GM12873 (cell line): ENCODE measurements around the gene CTDSPL2.

Experiments
- TF ChIP-seq, protein P1 (sequence below): IDR thresholded peaks from 2 replicates; pipeline ENCODE4 v1.5.1; 2012; ENCODE audit warnings: low read depth, mild to moderate bottlenecking, moderate library complexity, low read length, control low read depth; ENCODE audit not compliant: insufficient read depth; ENCODE audit errors: missing control alignments

The CTDSPL2 gene

DNA sequence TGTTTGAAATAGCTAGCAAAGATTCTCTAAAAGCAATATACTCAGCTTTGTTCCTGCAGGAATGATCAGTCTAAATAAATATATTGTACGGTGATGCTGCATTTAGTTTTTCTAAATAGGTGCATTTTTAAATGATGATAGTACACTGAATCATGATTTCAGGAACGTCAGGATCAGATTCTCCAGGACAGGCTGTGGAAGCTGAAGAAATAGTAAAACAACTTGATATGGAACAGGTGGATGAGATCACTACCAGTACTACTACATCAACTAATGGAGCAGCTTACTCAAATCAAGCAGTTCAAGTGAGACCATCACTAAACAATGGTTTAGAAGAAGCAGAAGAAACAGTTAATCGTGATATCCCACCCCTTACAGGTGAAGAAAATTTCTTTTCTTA lies 63.2 kb downstream of the CTDSPL2 start:
- TF ChIP-seq, protein P1, sequence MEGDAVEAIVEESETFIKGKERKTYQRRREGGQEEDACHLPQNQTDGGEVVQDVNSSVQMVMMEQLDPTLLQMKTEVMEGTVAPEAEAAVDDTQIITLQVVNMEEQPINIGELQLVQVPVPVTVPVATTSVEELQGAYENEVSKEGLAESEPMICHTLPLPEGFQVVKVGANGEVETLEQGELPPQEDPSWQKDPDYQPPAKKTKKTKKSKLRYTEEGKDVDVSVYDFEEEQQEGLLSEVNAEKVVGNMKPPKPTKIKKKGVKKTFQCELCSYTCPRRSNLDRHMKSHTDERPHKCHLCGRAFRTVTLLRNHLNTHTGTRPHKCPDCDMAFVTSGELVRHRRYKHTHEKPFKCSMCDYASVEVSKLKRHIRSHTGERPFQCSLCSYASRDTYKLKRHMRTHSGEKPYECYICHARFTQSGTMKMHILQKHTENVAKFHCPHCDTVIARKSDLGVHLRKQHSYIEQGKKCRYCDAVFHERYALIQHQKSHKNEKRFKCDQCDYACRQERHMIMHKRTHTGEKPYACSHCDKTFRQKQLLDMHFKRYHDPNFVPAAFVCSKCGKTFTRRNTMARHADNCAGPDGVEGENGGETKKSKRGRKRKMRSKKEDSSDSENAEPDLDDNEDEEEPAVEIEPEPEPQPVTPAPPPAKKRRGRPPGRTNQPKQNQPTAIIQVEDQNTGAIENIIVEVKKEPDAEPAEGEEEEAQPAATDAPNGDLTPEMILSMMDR = no peak

DNA sequence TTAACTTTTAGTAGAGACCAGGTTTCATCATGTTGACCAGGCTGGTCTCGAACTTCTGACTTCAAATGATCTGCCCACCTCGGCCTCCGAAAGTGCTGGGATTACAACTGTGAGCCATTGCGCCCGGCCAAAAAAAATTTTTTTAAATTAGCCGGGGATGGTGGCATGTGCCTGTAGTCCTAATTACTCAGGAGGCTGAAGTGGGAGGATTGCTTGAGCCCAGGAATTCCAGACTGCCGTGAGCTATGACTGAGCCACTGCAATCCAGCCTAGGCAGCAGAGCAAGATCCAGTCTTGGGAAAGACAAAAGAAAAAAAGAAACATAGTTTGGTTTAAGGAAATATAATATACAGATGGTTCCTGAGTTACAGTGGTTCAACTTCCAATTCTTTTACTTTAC lies 64.6 kb downstream of the CTDSPL2 start:
- TF ChIP-seq, protein P1 = no peak

DNA sequence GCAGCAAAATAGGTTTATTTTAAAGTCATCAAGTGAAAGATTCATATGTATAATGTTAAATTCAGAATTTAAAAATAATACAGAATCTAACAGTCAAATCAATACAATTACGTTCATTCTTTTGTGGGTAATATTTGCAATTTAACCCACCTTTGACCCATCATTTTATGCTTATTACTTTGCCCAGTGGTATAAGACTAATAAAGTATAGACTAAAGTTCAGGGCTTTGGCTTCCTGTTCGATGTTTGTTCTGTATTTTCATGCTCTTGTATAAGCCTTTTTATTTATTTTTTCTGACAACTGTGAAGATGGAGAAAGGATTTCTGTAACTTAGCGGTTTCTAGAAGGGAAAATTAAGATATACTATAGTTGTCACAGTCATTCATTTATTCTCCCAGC lies 65.2 kb downstream of the CTDSPL2 start:
- TF ChIP-seq, protein P1 = no peak

DNA sequence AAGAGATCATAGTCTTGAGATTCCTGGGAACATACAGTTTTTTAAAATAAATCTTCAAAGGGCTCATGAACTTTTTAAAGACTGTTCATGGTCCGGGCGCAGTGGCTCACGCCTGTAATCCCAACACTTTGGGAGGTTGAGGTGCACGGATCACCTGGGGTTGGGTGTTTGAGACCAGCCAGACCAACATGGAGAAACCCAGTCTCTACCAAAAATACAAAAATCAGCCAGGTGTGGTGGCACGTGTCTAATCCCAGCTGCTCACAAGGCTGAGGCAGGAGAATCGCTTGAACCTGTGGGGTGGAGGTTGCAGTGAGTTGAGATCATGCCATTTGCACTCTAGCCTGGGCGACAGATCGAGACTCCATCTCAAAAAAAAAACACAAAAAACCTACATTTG lies 68.1 kb downstream of the CTDSPL2 start:
- TF ChIP-seq, protein P1 = no peak

DNA sequence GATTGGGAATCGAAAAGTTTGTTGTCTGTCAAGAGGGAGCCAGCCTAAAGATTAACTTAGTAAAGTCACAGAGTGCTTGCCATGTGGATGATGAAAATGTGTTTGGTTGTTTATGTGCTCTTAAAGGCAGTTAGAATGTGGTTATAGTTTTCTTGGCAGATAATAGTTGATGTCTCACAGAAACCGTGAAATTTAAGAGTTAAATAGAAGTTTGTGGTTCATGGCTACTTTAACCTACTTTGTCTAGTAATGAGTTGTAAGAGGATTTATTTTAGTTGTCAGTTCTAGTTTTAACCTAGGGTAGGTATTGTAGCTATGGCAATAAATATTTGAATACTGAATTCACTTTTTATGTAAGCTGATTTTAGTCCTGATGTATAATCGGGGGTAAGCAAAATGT lies 73.1 kb downstream of the CTDSPL2 start:
- TF ChIP-seq, protein P1 = no peak

DNA sequence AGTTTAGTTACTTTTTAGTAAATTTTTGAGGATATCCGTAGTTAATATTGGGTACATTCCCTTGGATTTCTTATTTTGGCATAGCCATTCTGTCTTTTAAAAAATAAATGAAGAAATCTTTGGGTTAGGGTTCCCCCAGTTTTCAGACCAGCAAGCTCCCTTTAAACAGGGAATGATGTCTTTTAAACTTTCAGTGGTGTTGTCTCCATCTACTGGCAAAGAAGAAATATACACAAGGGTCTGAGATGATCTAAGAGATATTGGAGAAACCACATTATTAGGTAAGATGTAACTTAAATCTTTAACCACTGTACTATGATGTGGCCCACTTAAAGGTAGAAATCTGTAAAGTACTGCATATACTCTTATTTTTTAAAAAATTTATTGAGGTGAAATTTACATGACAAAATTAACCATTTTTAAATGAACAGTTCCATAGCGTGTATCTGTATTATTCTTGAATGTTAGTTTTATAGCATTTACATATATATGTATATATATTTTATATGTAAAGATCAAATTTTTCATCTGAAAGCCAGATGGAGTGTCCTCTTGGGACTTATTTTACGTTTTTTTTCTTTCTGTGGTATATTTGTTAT lies 74.4 kb downstream of the CTDSPL2 start:
- TF ChIP-seq, protein P1 = peak; percentile 56

DNA sequence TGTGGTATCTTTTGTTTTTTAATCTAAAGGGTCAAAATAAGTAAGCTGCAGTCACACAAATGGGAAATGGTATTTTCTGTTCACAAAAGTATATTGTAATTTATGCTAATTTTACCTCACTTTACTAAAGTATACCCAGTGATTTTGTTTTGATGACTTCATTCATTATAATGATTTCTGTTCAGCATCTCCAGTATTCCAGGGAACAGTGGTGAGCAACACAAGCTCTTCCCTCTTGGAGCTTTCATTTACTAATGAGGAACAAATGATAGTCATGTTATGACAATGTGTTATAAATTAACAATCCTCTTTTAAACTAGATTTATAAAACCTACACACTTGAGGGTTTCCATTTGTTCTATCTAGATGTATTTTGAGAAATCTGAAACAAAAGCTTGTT lies 89.0 kb downstream of the CTDSPL2 start:
- TF ChIP-seq, protein P1 = no peak

DNA sequence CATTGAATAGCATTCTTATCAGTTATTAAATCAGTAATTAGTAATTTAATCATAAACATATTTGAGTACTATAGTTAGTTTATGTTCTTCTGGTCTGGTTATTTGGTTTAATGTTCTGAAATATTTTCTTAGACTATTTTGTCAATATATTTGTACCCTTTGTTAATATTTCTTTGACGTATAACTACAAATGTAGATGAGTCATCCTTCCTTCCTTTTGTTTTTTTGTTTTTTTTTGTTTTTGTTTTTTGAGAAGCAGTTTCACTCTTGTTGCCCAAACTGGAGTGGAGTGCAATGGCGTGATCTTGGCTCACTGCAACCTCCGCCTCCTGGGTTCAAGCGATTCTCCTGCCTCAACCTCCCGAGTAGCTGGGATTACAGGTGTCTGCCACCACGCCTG lies 92.1 kb downstream of the CTDSPL2 start:
- TF ChIP-seq, protein P1 = no peak
